SW 1271 (cell line): Measurements from ENCODE around the gene PCDHGB4.
"Not testable (repeated sequence)": the region's sequence is repeated elsewhere in the genome, so short reads cannot be mapped to it uniquely, and the experiment has no call there.

Experiments used
- DNase-seq, 2 experiments: peaks; one replicate each; lab custom pipeline; 2025; lab: John Stamatoyannopoulos, UW

Gene PCDHGB4

GRCh38 chr5:141398608-141399007, 11.1 kb downstream of the PCDHGB4 start:
- DNase-seq: no peak

GRCh38 chr5:141399555-141400258, 12.2 kb downstream of the PCDHGB4 start:
- DNase-seq: no peak

GRCh38 chr5:141402553-141403243, 15.2 kb downstream of the PCDHGB4 start, which contains the start of gene PCDHGA9:
TSS of gene PCDHGA9 (plus strand) at chr5:141402778. CDS start at chr5:141402953, 175 bp downstream.
- DNase-seq: no peak

- DNase-seq: no peak
Observed at GRCh38 chr5:141403387-141403786, 15.9 kb downstream of the PCDHGB4 start.

- not testable (repeated sequence) for DNase-seq
Observed at GRCh38 chr5:141407790-141408505, 20.4 kb downstream of the PCDHGB4 start, which contains the start of gene PCDHGB6. TSS of gene PCDHGB6 (plus strand) at chr5:141408021. CDS start at chr5:141408203, 182 bp downstream.

- no peak for DNase-seq
Observed at GRCh38 chr5:141409598-141410306, 22.3 kb downstream of the PCDHGB4 start.

GRCh38 chr5:141411575-141411974, 24.1 kb downstream of the PCDHGB4 start:
- no peak for DNase-seq

- DNase-seq: no peak
Observed at GRCh38 chr5:141412854-141413539, 25.5 kb downstream of the PCDHGB4 start, which contains the start of gene PCDHGA10. TSS of gene PCDHGA10 (plus strand) at chr5:141412987. CDS start at chr5:141413176, 189 bp downstream.

GRCh38 chr5:141413540-141414069, 26.1 kb downstream of the PCDHGB4 start:
- no peak for DNase-seq

- not testable (repeated sequence) for DNase-seq
Observed at GRCh38 chr5:141414548-141415274, 27.2 kb downstream of the PCDHGB4 start.

GRCh38 chr5:141415275-141415618, 27.7 kb downstream of the PCDHGB4 start:
- not testable (repeated sequence) for DNase-seq

- DNase-seq: not testable (repeated sequence)
Observed at GRCh38 chr5:141417494-141418172, 30.1 kb downstream of the PCDHGB4 start, which contains the start of gene PCDHGB7. TSS of gene PCDHGB7 (plus strand) at chr5:141417677. CDS start at chr5:141417860, 183 bp downstream.

GRCh38 chr5:141419074-141419880, 31.8 kb downstream of the PCDHGB4 start:
- no peak for DNase-seq

GRCh38 chr5:141420855-141421488, 33.5 kb downstream of the PCDHGB4 start, which contains the start of gene PCDHGA11:
TSS of gene PCDHGA11 (plus strand) at chr5:141421051. CDS start at chr5:141421228, 177 bp downstream.
- DNase-seq: no peak

- DNase-seq: no peak
Observed at GRCh38 chr5:141421489-141421855, 34.0 kb downstream of the PCDHGB4 start.

GRCh38 chr5:141422742-141423291, 35.3 kb downstream of the PCDHGB4 start:
- DNase-seq: no peak

- DNase-seq: no peak
Observed at GRCh38 chr5:141427783-141428426, 40.4 kb downstream of the PCDHGB4 start.
